Dermis blood vessel endothelial cell (primary cell): ENCODE results near the gene ACSS2. TPM values are rescaled to one million over a fixed set of nuclear protein-coding genes. Genes with fewer than 3 reads are reported as not detected.

Source experiments
- DNase-seq: peaks from one replicate; pipeline ENCODE4 v3.0.0; 2010
- total RNA-seq: library from RNA; depleted of rRNA; stranded (reverse); fragments of >200 nt; gene quantifications from 2 replicates; pipeline ENCODE4 v1.2.3, GENCODE V29; 2014

Gene ACSS2, protein sequence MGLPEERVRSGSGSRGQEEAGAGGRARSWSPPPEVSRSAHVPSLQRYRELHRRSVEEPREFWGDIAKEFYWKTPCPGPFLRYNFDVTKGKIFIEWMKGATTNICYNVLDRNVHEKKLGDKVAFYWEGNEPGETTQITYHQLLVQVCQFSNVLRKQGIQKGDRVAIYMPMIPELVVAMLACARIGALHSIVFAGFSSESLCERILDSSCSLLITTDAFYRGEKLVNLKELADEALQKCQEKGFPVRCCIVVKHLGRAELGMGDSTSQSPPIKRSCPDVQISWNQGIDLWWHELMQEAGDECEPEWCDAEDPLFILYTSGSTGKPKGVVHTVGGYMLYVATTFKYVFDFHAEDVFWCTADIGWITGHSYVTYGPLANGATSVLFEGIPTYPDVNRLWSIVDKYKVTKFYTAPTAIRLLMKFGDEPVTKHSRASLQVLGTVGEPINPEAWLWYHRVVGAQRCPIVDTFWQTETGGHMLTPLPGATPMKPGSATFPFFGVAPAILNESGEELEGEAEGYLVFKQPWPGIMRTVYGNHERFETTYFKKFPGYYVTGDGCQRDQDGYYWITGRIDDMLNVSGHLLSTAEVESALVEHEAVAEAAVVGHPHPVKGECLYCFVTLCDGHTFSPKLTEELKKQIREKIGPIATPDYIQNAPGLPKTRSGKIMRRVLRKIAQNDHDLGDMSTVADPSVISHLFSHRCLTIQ
- total RNA-seq = 72.3 and 102 TPM in 2 replicates

DNA sequence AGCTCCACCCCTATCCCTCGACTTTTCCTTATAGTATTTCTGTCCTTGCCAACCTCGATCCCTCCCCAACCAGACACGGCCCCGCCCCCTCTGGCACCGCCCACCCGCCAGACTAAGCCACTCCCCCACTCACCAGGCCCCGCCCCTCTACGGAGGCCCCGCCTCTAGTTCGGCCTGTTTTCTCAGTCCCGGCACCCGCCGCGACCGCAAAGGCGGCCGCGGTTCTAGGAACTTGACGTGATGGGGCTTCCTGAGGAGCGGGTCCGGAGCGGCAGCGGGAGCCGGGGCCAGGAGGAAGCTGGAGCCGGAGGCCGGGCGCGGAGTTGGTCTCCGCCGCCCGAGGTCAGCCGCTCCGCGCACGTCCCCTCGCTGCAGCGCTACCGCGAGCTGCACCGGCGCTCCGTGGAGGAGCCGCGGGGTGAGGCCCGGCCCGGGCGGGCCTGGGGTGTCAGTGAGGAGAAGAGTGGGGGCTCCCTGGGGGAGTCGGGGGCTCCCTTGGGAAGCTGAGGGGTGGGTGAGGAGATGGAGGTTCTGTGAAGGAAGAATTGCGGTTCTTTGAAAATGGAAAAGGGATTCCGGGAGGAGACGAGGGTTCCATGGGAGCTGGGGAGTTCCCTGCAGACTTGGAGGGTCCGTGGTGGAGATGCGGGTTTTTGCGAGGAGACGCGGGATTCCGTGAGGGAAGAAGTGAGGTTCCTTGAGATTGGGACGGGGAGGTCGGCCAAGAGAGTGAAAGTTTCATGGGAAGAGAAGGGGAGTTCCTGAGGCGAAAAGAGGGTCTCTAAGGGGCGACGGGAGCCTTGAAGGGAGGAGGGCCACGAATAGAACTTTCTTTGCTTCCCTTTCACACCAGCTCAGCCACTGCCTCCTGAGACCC, at the start of gene ACSS2:
Gene ACSS2 (plus strand): TSS at position 207 of the 877 bp plus-strand sequence. CDS start 34 bp downstream, at position 241.
- DNase-seq = peak; percentile 39

DNA sequence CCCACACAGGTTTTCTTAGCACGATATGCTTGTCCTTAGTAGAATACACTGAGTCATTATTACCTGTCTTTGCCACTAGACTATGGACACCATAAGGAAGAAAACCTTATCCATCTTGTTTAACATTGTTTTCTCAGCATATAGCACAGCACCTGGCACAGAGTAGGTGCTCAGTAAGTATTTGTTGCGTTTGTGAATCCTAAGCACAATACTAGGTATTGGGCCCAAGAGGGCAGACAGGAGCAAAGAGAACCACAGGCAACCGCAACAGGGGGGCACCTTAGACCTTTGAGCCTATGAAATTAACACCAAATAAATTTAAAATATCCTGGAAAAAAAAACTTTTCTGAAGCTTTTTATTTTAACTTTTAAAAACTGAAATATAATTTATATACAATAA, 47.2 kb upstream of the ACSS2 start:
- DNase-seq = no peak

DNA sequence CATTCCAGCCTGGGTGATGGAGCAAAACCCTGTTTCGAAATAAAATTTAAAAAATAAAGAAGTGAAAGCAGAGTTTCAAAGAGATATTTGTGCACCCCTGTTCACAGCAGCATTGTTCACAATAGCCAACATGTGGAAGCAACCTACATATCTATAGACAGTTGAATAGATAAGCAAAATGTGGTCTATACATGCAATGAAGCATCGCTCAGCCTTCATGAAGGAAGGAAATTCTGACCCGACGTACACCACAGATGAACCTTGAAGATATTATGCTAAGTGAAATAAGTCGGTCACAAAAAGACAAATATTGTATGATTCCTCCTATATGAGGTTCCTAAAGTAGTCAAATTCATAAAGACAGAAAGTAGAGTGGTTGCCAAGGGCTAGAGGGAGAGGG, 44.5 kb upstream of the ACSS2 start:
- no peak for DNase-seq

DNA sequence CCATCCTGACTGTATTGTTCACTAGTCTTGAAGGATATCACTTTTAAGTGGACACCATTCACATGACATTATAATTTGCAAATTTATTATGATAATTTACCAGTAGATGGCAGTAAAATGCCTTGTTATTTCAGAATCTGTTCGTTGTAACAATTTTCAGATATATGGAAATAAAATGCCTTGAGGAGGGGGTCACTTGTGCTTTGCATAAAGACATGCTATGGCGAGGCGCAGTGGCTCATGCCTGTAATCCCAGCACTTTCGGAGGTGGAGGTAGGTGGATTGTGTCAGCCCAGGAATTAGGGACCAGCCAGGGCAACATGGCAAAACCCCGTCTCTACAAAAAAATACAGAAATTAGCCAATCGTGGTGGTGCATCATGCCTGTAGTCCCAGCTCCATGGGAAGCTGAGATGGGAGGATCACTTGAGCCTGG, 41.9 kb upstream of the ACSS2 start:
- peak; percentile 64 for DNase-seq

DNA sequence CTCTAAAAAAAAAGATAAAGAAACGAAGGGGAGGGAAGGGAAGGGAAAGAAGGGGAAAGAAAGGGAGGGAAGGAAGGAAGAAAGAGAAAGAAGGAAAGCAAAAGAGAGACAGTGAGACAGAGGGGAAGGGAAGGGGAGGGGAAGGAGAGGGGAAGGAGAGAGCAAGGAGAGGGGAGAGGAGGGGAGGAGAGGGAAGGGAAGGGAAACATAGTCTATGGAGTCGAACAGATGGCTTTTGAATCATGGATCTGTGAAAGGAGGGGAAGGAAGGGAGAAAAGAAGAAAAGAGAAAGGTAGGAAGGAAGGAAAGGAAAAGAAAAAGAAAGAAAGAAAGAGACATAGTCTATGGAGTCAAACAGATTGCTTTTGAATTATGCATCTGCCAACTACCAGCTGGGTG, 34.3 kb upstream of the ACSS2 start:
- DNase-seq = no peak

DNA sequence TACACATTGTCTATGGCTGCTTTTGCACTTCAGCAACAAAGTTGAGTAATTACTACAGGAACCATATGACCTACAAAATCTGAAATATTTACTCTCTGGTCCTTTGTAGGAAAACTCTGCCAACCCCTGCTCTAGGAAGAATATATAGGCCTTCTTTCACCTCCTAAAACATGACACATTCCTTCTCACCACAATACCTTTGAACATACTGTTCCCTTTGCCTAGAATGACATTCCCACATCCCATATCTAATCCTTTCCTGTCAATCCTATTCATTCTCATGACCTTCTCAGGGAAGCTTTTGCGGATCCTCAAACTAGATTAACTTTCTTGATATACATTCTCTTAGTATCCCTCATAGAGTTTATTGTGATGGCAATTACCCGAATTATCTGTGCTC, 33.0 kb upstream of the ACSS2 start:
- no peak for DNase-seq

DNA sequence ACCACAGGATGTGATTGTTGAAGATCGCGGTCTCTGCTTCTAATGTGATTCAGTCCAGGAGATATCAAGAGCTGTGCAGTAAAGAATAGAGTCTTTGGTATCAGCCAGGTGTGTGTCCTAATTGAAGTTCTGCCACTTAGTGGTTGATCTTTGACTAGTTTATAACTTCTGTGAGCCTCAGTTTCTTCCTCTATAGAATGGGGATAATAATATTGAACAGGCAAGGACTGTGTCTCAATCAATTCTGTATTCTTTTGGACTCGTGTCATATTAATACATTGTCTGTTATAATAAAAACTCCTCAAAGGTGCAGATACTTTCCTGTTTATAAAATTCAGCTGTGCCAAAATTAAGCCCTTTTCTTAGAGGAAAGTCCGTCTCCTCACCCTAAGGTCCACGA, 27.8 kb upstream of the ACSS2 start:
- DNase-seq = no peak

DNA sequence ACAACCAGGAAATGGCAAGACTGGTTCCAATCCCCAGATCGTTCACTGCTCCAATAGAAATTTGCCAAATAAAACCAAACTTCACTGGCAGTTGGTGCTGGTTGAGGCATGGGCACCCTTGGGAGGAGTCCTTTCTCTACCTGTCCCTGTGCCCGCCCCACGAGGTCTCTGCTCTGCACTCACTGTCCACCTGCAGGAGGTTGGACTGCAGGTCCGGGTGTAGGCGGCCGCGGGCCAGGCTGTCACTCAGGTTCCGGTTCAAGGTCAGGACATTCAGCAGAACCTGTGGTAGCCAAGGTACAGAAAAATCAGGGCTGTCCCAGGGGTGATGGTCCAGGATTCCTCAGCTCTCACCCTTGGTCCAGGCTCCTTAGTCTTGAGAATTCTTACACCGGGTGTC, 26.6 kb upstream of the ACSS2 start:
- no peak for DNase-seq

DNA sequence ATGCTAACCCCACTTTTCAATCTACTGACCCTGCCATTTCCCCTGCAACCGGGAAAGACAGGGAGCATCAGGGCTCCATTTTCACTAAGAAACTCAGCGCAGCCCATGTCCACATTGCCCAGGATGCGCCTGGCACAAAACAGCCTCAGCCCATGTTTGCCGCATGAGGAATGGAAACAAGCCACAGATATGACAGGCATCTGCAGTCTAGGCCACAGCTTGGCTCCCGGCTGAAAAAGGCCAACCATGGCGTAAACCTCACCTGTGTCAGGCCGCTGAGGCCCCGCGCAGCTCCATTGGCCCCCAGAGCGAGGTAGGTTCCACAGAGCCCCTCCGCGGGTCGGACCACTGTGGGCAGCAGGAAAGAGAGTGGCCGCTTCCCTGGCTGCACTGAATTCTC, 25.4 kb upstream of the ACSS2 start:
- no peak for DNase-seq

DNA sequence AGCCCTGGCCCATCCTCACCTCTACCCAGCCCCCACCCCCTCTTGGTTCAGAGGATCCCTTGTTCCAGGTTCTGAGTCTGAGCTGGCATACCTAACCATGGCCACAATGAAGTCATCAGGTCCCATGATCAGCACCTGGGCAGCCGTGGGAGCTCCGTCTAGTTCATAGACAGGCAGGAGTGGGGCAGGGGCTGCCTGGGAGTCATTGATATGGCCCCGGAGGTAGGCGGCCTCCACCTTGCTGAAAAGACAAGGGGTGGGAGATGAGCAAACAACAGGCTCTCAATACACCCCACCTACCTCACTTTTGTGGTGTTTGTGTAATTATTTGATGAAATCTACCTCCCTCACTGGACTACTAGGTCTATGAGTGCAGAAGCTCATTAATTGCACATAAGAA, 24.1 kb upstream of the ACSS2 start:
- no peak for DNase-seq

DNA sequence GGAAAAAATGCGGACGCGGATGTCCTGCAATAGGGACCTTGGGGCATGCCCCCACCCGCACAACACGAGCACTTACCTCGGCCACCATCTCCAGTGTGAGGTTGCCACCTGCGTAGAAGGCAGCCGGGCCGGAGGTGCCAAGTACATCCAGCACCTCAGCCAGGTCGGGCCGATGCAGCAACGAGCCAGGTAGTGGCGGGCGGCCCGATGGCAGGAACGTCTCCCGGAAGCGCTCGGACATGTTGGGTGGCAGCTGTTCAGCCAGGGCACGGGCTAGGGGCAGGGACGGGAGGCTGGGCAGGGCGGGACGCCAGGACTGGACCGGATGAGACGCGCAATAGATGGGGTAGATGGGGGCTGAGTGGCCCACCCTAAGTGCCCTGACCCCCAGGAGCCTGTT, 17.0 kb upstream of the ACSS2 start:
- no peak for DNase-seq

DNA sequence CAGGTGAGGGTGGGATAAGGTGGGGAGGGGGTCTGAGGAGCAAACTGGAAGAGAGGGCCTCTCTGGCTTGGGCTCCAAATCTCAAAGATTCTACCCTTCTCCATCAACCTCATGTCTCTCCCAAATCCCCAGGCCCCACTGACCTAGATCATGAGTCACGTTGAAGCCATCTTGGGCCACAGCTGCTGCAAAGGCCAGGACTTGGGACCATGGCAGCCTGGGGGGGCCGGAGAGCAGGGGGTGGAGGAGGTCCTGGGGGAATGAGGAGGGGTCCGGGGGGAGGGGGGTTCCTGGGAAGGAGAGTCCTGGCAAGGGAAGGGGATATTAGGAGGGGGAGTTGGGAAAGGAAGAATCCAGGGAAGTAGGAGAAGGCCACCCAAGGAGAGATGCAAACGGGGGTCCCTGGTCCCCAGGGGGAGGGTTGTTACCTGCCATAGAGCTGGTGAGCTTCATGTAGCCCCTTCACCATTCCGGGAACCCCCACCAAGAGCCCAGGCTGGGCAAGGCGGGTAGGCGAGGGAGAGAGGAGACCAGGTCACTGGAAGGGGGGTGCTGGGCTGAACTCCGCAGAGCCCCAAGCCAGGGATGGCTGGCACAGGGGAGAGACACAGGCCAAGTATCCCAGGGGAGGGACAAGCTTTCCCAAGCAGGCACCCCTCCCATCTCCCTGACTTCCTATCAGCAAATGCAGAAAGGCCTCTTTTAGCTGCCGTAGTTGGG, 16.4 kb upstream of the ACSS2 start:
- DNase-seq = no peak

DNA sequence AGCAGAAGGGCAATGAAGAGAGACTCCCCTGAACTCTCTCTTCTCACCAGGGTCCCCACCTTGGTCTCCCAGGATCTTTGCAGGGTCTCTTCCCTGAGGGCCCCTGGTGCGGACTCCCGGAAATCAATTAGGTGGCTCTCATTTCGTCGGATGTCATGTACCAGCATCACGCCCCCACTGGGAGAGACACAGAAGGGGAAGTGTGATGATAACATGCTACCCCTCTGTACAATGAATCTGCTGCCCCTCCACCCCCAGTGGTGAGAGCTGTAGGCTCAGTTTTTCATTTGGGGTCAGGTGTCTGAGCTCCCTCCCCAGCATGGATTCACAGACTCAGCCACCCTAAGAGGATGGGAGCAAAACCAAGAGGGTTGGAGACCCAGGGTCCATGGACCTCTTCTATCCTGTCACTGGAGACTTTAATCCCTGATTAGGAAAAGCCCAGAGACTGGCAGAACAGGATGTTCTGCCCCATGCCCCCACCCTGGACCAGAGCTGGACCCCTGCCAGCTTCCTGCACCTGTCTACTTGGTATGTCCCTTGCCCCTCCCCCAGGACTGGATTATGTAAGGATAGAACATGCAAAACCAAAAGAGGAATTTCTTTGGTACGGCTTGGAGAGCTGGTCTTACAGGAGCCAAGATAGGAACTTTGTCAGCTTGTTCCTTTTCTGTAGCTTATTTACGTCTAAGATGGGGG, 14.9 kb upstream of the ACSS2 start:
- no peak for DNase-seq

DNA sequence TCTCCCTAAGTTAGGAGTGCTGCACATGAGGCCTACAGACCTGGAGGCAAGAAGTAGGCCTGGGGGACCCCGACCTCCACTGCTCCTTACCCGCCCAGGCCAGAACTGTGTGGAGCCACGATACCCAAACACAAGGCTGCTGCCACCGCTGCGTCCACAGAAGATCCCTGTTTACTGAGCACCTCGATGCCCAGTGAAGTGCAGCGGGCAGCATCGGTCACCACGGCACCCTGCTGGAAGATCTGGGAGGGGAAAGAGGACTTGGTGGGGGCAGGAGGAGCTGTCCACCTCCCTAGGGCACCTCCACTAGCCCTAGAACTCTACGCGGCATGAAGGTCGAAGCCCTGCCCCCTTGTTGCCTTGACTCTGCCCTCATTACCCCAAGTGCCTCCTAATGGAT, 13.7 kb upstream of the ACSS2 start:
- no peak for DNase-seq

DNA sequence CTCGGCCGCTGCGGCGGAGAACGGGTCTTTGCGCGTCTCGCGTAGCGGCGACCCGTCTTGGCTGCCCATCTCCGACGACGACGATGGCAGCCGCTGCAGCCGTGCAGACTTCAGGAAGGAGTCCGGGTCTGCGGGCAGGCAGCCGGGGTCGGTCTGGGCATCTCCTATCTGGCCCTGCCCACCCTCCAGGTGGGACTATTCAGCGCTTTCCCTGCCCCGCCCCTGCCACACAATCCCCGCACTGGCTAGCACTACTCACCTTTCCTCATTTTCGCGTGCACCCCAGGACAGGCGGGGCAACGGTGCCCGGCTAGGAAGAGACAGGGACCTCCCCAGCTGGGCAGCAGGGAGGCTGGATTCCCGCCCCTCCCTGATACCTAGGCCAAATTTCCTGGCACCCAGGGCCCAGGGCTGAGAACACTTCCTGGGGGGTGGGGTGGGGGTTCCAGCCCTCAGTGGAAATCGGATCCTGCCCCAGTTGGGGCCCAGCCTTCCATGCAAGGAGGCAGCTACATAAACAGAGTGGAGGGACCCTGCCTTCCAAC, 12.9 kb upstream of the ACSS2 start:
- DNase-seq = no peak

DNA sequence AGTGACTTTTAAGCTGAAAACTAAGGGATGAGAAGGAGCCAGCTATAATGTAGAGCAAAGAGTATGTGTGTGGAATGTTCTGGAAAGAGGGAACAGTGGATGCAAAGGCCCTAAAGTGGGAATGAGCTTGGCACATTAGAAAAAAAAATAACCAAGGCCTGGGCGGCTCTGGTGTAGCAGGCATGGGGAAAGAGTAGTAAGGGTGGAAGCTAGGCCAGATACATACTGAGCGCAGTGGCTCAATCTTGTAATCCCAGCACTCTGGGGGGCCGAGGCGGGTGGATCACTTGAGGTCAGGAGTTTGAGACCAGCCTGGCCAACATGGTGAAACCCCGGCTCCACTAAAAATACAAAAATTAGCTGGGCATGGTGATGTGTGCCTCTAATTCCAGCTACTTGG, 12.2 kb upstream of the ACSS2 start:
- DNase-seq = no peak

DNA sequence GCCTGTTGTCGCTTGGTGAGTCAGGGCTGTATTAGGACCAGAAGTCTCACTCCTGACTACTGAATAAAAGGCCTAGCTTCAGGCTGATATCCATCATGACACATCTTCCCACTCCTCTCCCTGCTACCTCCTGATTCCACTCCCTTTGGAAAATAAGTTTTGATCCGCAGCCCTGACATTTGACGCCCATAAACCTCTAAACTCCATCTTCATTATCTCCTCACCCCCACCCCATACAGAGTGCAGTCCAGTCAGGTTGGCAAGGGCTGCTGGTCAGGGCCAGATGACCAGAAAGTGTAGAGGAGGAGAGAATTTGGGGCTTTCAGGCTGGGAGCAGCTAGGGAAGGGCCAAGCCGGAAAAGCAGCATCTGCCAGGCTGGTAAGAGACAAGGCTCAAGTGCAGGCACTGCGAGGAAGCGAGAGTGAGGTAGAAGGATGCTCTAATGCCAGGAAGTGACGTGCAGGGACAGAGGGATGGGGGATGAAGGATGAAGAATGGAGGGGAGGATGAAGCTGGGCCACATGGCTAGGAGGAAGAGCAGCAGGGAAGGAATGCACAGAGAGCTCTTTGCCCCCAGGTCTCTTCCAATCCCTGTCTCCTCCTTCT, 5.0 kb upstream of the ACSS2 start:
- DNase-seq = no peak

DNA sequence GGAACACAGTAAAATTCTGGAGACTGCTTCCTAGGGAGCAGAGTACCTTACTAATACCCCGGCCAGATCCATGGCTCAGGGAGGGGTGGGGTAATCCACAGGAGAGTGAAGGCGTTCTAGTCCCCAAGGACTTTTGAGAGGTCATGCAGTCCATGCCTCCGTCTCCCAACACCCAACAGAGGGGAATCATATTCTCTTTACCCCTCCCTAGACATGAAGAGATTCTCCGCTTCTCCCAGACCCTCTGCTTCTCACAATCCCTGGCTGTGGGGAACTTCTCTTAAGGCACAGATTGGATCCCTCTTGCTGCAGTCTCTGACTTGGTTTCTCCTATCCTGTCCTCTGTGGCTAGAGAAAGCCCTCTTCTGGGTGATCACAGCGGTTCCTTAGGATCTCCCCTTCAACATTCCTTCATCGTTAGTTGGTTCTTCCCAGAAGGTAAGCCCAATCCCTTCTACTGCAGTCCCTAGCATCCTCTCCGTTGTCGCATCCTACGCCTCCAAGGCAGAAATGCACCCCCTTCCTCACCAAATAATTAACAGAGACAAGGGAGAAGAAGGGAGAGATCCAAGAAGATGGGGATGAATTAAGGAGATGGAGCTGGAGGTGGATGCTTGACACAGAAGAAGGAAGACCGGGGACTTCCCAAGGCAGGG, 4.3 kb upstream of the ACSS2 start:
- no peak for DNase-seq

DNA sequence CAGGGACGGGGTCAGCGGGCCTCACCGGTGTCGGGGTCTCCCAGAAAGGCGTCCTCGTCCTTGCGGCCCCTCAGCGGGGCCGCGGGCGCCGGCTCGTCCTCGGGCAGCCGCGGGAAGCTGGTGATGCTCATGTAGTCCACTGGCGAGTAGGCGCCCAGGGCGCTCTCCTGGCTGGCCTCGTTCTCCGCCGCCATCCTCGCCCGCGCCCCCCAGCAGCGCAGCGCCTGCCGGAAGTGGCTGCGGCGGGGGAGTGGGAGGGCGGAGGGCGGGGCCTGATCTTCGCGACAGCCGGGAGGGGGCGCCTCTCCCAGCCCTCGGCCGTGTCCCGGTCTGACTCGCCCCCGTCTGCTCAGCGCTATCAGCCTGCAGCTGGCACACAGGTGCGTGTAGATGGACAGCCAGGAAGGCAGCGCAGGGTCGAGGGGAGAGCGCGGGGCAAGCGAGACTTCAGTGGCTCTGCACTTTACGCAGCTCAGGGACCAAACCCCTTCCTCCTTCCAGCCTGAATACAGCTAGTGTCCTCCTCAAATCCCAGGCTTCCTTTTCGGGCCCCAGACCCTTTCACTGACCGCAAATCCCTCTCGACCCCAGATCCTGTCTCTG, 3.7 kb upstream of the ACSS2 start, which contains the start of gene GGT7:
Gene GGT7 (minus strand): TSS at position 235 of the 603 bp plus-strand sequence. CDS start 41 bp downstream, at position 194.
- peak; percentile 73 for DNase-seq

DNA sequence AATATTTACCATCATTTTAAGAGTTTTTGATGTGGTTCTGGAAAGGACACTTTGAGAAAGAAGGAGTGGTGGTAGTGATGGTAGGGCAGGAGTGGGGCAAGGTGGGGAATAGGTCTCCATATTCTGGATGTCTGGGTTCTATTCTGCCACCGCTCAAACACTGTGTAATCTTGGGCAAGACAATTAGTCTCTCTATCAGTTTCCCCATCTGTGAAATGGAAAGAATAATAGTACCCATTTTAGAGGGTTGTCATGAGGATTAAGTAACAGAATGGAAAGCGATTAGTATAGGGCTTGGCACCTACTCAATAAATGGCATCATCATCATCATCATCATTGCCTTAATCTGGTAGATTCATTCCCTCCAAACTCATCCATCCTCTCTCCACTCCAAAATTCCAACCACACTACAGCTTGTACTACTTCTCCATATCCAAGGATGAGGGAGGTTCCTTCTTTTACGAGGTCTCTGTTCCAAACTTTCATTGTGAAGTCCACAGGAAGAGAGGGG, 2.8 kb upstream of the ACSS2 start:
- no peak for DNase-seq
